ENCODE results near the gene EXOC4. TPM values are rescaled to one million over a fixed set of nuclear protein-coding genes. Genes with fewer than 3 reads are reported as not detected.

EXOC4 gene
- total RNA-seq, 4 donors from 2014 or later = 36.6 to 64.0 (median 57.4) TPM

- no peaks in the 10 kb centered on the region for H3K36me3 ChIP-seq
- TF ChIP-seq POLR2A (IDR thresholded peaks at IDR 0.05; ENCODE audit: low read depth) = no peak
- no peak for TF ChIP-seq EP300 (IDR thresholded peaks at IDR 0.05)
- no peak for TF ChIP-seq CTCF (IDR thresholded peaks at IDR 0.05)
- intact Hi-C loops (cut with DNase I) = no loop called here
- no peaks in the 10 kb centered on the region for H3K27me3 ChIP-seq
- peaks cover 0 to 5% (median 0%) of the 10 kb centered on the region in 4 donors for H3K4me1 ChIP-seq
- no peak for DNase-seq (ENCODE audit: extremely low spot score)
- H3K4me3 ChIP-seq = no peak overlapping the region
- 95% methylated on average over 3 of the region's 3 CpGs for WGBS
- no peak overlapping the region for H3K27ac ChIP-seq (replicated peaks in 1 of 4)
- no peaks in the 10 kb centered on the region for H3K9me3 ChIP-seq
Measured at GRCh38 chr7:134034652-134035051, 781.8 kb downstream of the EXOC4 start.

GRCh38 chr7:134037991-134038390 lies 785.1 kb downstream of the EXOC4 start:
- Histone ChIP-seq H3K4me1 (no peaks in the 10 kb centered on the region), H3K36me3 (no peaks in the 10 kb centered on the region), H3K9me3 (no peaks in the 10 kb centered on the region), H3K4me3 (no peak overlapping the region), H3K27ac (replicated peaks in 1 of 4) (no peak overlapping the region), H3K27me3 (no peaks in the 10 kb centered on the region)
- TF ChIP-seq POLR2AphosphoS5 (IDR thresholded peaks at IDR 0.05) (no peak), CTCF (IDR thresholded peaks at IDR 0.05) (no peak), POLR2A (IDR thresholded peaks at IDR 0.05; ENCODE audit: low read depth) (no peak), EP300 (IDR thresholded peaks at IDR 0.05) (no peak)
- WGBS = 93% methylated on average over 4 of the region's 4 CpGs
- intact Hi-C loops (cut with DNase I) = no loop called here
- DNase-seq (ENCODE audit: extremely low spot score) = no peak

GRCh38 chr7:134040988-134041387 lies 788.1 kb downstream of the EXOC4 start:
- Histone ChIP-seq H3K36me3 (no peaks in the 10 kb centered on the region), H3K27me3 (no peaks in the 10 kb centered on the region), H3K4me3 (no peak overlapping the region), H3K4me1 (no peaks in the 10 kb centered on the region), H3K27ac (replicated peaks in 1 of 4) (no peak overlapping the region), H3K9me3 (no peaks in the 10 kb centered on the region)
- TF ChIP-seq EP300 (IDR thresholded peaks at IDR 0.05) (no peak), POLR2AphosphoS5 (IDR thresholded peaks at IDR 0.05) (no peak), POLR2A (IDR thresholded peaks at IDR 0.05; ENCODE audit: low read depth) (no peak), CTCF (IDR thresholded peaks at IDR 0.05) (no peak)
- DNase-seq (ENCODE audit: extremely low spot score) = no peak
- WGBS = 98% methylated on average over 2 of the region's 2 CpGs
- intact Hi-C loops (cut with DNase I) = no loop called here

GRCh38 chr7:134041477-134041876 lies 788.6 kb downstream of the EXOC4 start:
- H3K4me1 ChIP-seq = no peaks in the 10 kb centered on the region
- DNase-seq (ENCODE audit: extremely low spot score) = no peak
- TF ChIP-seq EP300 (IDR thresholded peaks at IDR 0.05) (no peak), CTCF (IDR thresholded peaks at IDR 0.05) (no peak)

GRCh38 chr7:134042307-134042706 lies 789.4 kb downstream of the EXOC4 start:
- Histone ChIP-seq H3K27ac (replicated peaks in 1 of 4) (no peak overlapping the region), H3K27me3 (no peaks in the 10 kb centered on the region), H3K9me3 (no peaks in the 10 kb centered on the region), H3K4me3 (no peak overlapping the region), H3K4me1 (no peaks in the 10 kb centered on the region), H3K36me3 (no peaks in the 10 kb centered on the region)
- intact Hi-C loops (cut with DNase I) = no loop called here
- 69% methylated on average over 4 of the region's 4 CpGs for WGBS
- TF ChIP-seq EP300 (IDR thresholded peaks at IDR 0.05) = no peak
- TF ChIP-seq POLR2AphosphoS5 (IDR thresholded peaks at IDR 0.05) = no peak
- TF ChIP-seq POLR2A (IDR thresholded peaks at IDR 0.05; ENCODE audit: low read depth) = no peak
- no peak for TF ChIP-seq CTCF (IDR thresholded peaks at IDR 0.05)
- no peak for DNase-seq (ENCODE audit: extremely low spot score)

More at GRCh38 chr7:134041477-134041876, 788.6 kb downstream of the EXOC4 start:
- Histone ChIP-seq H3K4me3 (no peak overlapping the region), H3K36me3 (no peaks in the 10 kb centered on the region), H3K9me3 (no peaks in the 10 kb centered on the region), H3K27me3 (no peaks in the 10 kb centered on the region), H3K27ac (replicated peaks in 1 of 4) (no peak overlapping the region)
- intact Hi-C loops (cut with DNase I) = no loop called here
